H9 (cell line): ENCODE measurements around the gene ARHGAP8. TPM values are rescaled to one million over a fixed set of nuclear protein-coding genes. Genes with fewer than 3 reads are reported as not detected.
A peak's percentile ranks its signal among the peaks of the same experiment; 100 is the strongest.

Experiments used
- DNase-seq: peaks from one replicate; pipeline ENCODE4 v3.0.0-alpha.2; 2017
- H2AFZ ChIP-seq: one replicate; pipeline ENCODE4 v1.6.1; 2013; ENCODE audit warnings: mild to moderate bottlenecking, low read length, control low read depth, moderate library complexity
- H2AK5ac ChIP-seq: 2 replicates; pipeline ENCODE4 v1.6.1; 2013; ENCODE audit warnings: low read length, control low read depth, mixed read lengths; ENCODE audit not compliant: insufficient read length
- H2BK120ac ChIP-seq: one replicate; pipeline ENCODE4 v1.6.1; 2013; ENCODE audit warnings: low read depth, mild to moderate bottlenecking, low read length, control low read depth, inconsistent platforms; ENCODE audit not compliant: poor library complexity, severe bottlenecking
- H2BK12ac ChIP-seq: 2 replicates; pipeline ENCODE4 v1.6.1; 2013; ENCODE audit warnings: low read length, control low read depth, mixed read lengths, low read depth; ENCODE audit not compliant: insufficient read length
- H2BK15ac ChIP-seq: 2 replicates; pipeline ENCODE4 v1.6.1; 2013; ENCODE audit warnings: low read depth, low read length, control low read depth
- H2BK20ac ChIP-seq: one replicate; pipeline ENCODE4 v1.6.1; 2013; ENCODE audit warnings: low read depth, mild to moderate bottlenecking, low read length, control low read depth, inconsistent platforms; ENCODE audit not compliant: poor library complexity, severe bottlenecking
- H2BK5ac ChIP-seq: 2 replicates; pipeline ENCODE4 v1.6.1; 2013; ENCODE audit warnings: low read length, control low read depth, mixed read lengths; ENCODE audit not compliant: insufficient read length
- H3K14ac ChIP-seq: 2 replicates; pipeline ENCODE4 v1.6.1; 2013; ENCODE audit warnings: low read length, control low read depth; ENCODE audit not compliant: insufficient read depth
- H3K18ac ChIP-seq: 2 replicates; pipeline ENCODE4 v1.6.1; 2013; ENCODE audit warnings: low read depth, mild to moderate bottlenecking, mixed read lengths, low read length, control low read depth; ENCODE audit not compliant: insufficient read length
- H3K23ac ChIP-seq: 2 replicates; pipeline ENCODE4 v1.6.1; 2013; ENCODE audit warnings: low read length, control low read depth, mixed read lengths, low read depth; ENCODE audit not compliant: insufficient read length
- H3K23me2 ChIP-seq: 2 replicates; pipeline ENCODE4 v1.6.1; 2013; ENCODE audit warnings: low read depth, mild to moderate bottlenecking, mixed read lengths, low read length, control low read depth; ENCODE audit not compliant: insufficient read length, poor library complexity, severe bottlenecking
- H3K27ac ChIP-seq: 2 replicates; pipeline ENCODE4 v1.5.1; 2013; ENCODE audit warnings: low read length, control low read depth, mixed read lengths, low read depth; ENCODE audit not compliant: insufficient read length
- H3K27me3 ChIP-seq: 2 replicates; pipeline ENCODE4 v1.6.1; 2013; ENCODE audit warnings: low read length, control low read depth, inconsistent platforms; ENCODE audit not compliant: insufficient read depth
- H3K4ac ChIP-seq: 2 replicates; pipeline ENCODE4 v1.6.1; 2013; ENCODE audit warnings: low read depth, mild to moderate bottlenecking, control low read depth, inconsistent platforms, low read length, moderate library complexity
- H3K4me1 ChIP-seq: 2 replicates; pipeline ENCODE4 v1.6.1; 2013; ENCODE audit warnings: low read length, control low read depth, inconsistent platforms; ENCODE audit not compliant: insufficient read depth
- H3K4me2 ChIP-seq: 2 replicates; pipeline ENCODE4 v1.6.1; 2013; ENCODE audit warnings: low read length, control low read depth, mixed read lengths; ENCODE audit not compliant: insufficient read length, insufficient read depth
- H3K56ac ChIP-seq: 2 replicates; pipeline ENCODE4 v1.6.1; 2013; ENCODE audit warnings: low read depth, mild to moderate bottlenecking, mixed read lengths, low read length, control low read depth; ENCODE audit not compliant: insufficient read length
- H3K79me1 ChIP-seq: 2 replicates; pipeline ENCODE4 v1.6.1; 2013; ENCODE audit warnings: low read depth, mild to moderate bottlenecking, moderate library complexity, low read length, control low read depth, inconsistent platforms; ENCODE audit not compliant: insufficient read depth, poor library complexity, severe bottlenecking
- H3K79me2 ChIP-seq: 2 replicates; pipeline ENCODE4 v1.6.1; 2013; ENCODE audit warnings: low read length, control low read depth, inconsistent platforms; ENCODE audit not compliant: insufficient read depth
- H3K9ac ChIP-seq: 2 replicates; pipeline ENCODE4 v1.6.1; 2013; ENCODE audit warnings: low read length, control low read depth, mixed read lengths; ENCODE audit not compliant: insufficient read length; ENCODE audit errors: extremely low read depth
- H3K9me3 ChIP-seq: one replicate; pipeline ENCODE4 v1.6.1; 2013; ENCODE audit warnings: low read depth, low read length, inconsistent platforms; ENCODE audit not compliant: control insufficient read depth
- H3T11ph ChIP-seq: one replicate; pipeline ENCODE4 v1.6.1; 2013; ENCODE audit warnings: mild to moderate bottlenecking, low read length, control low read depth, inconsistent platforms
- H4K20me1 ChIP-seq: one replicate; pipeline ENCODE4 v1.6.1; 2013; ENCODE audit not compliant: control insufficient read depth, insufficient read length, insufficient read depth
- H4K5ac ChIP-seq: 2 replicates; pipeline ENCODE4 v1.6.1; 2013; ENCODE audit warnings: low read depth, mild to moderate bottlenecking, mixed read lengths, low read length, control low read depth; ENCODE audit not compliant: insufficient read length
- H4K8ac ChIP-seq: replicated peaks from 2 replicates; pipeline ENCODE4 v1.6.1; 2013; ENCODE audit warnings: low read length, control low read depth, mixed read lengths, low read depth; ENCODE audit not compliant: insufficient read length
- H4K91ac ChIP-seq: 2 replicates; pipeline ENCODE4 v1.6.1; 2013; ENCODE audit warnings: low read depth, mild to moderate bottlenecking, moderate library complexity, mixed read lengths, low read length, control low read depth; ENCODE audit not compliant: insufficient read length
- H3K27ac Mint-ChIP-seq, 3 experiments: 2 replicates in 2 of 3; 3 replicates in 1 of 3; pipeline ENCODE4 v1.8.0; 2020 to 2021; ENCODE audit warnings: mixed read lengths in 3 of 3, mild to moderate bottlenecking in 1 of 3, moderate library complexity in 1 of 3
- H3K27me3 Mint-ChIP-seq: 2 replicates; pipeline ENCODE4 v1.8.0; 2021; ENCODE audit warnings: low read depth, mild to moderate bottlenecking, moderate library complexity, mixed read lengths
- H3K36me3 Mint-ChIP-seq, 3 experiments: 2 replicates in 2 of 3; 3 replicates in 1 of 3; pipeline ENCODE4 v1.8.0; 2020 to 2021; ENCODE audit warnings: low read depth in 3 of 3, mixed read lengths in 3 of 3; ENCODE audit not compliant: insufficient read depth in 1 of 3
- H3K4me1 Mint-ChIP-seq, 2 experiments: 2 replicates each; pipeline ENCODE4 v1.8.0; 2020; ENCODE audit warnings: mixed read lengths in 2 of 2
- H3K4me3 Mint-ChIP-seq, 2 experiments: 2 replicates in 1 of 2; 3 replicates in 1 of 2; pipeline ENCODE4 v1.8.0; 2020 to 2021; ENCODE audit warnings: mild to moderate bottlenecking in 2 of 2, mixed read lengths in 2 of 2, moderate library complexity in 1 of 2
- H3K9me3 Mint-ChIP-seq, 2 experiments: 2 replicates in 1 of 2; 3 replicates in 1 of 2; pipeline ENCODE4 v1.8.0; 2020; ENCODE audit warnings: mild to moderate bottlenecking in 2 of 2, mixed read lengths in 2 of 2, moderate library complexity in 1 of 2
- WGBS: extraction: QIAGEN DNeasy Blood & Tissue Kit; methylation state at CpG from one replicate; pipeline ENCODE4 v1.1.7; 2013; ENCODE audit warnings: missing lambda C conversion rate, low lambda C conversion rate, mixed read lengths; ENCODE audit not compliant: insufficient read length; ENCODE audit errors: extremely low coverage; 5-methylcytosine and 5-hydroxymethylcytosine counted together
- total RNA-seq: library from RNA; stranded (reverse); gene quantifications from 2 replicates; pipeline ENCODE4 v1.2.1, GENCODE V29; 2021
- TF ChIP-seq, protein P1 (sequence below): fragments of 200-600 bp; sonication (generic); conservative IDR thresholded peaks from 3 replicates; pipeline ENCODE4 v1.8.0; 2021; ENCODE audit warnings: antibody characterized with exemption, mild to moderate bottlenecking

ARHGAP8 gene
- total RNA-seq, 1 experiment from 2014 or later: 35.4 TPM

DNA sequence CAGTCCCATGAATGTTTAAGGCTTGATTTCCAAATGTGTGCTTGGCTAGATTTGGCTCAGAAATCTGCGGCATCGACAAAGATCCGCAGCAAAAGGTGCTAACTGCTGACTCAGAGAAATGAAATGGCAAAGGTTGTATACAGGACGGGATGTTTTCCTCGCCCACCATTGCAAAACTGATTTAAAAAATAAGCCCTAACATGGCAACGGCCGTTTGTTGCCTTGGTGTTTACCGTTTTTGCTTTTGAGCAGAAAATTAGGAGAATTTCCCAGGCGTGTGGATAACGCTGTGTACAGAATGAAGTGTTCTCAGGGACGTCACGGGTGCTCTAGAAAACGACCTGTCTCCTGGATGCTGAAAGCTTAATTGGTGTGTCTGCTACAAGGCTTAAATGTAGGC, 70.2 kb downstream of the ARHGAP8 start:
- H4K5ac ChIP-seq: no peak overlapping the region
- no peak overlapping the region for H3K18ac ChIP-seq
- Mint-ChIP-seq H3K4me3 (no peak overlapping the region), H3K27ac (peak overlapping the region in 1 of 3 experiments; percentile 72; a peak in 3 of 7 replicates), H3K27me3 (no peaks in the 10 kb centered on the region), H3K9me3 (no peaks in the 10 kb centered on the region; a peak in 1 of 5 replicates), H3K36me3 (peaks cover 8 to 37% (median 33%) of the 10 kb centered on the region in 3 experiments; a peak in 6 of 7 replicates), H3K4me1 (peaks cover 14 to 21% of the 10 kb centered on the region in 2 experiments)
- TF ChIP-seq, protein P1, sequence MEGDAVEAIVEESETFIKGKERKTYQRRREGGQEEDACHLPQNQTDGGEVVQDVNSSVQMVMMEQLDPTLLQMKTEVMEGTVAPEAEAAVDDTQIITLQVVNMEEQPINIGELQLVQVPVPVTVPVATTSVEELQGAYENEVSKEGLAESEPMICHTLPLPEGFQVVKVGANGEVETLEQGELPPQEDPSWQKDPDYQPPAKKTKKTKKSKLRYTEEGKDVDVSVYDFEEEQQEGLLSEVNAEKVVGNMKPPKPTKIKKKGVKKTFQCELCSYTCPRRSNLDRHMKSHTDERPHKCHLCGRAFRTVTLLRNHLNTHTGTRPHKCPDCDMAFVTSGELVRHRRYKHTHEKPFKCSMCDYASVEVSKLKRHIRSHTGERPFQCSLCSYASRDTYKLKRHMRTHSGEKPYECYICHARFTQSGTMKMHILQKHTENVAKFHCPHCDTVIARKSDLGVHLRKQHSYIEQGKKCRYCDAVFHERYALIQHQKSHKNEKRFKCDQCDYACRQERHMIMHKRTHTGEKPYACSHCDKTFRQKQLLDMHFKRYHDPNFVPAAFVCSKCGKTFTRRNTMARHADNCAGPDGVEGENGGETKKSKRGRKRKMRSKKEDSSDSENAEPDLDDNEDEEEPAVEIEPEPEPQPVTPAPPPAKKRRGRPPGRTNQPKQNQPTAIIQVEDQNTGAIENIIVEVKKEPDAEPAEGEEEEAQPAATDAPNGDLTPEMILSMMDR: no peak
- H3K23me2 ChIP-seq: no peaks in the 10 kb centered on the region
- no peak overlapping the region for H2AK5ac ChIP-seq
- H2AFZ ChIP-seq: no peak overlapping the region
- no peak overlapping the region for H3K27ac ChIP-seq
- H2BK15ac ChIP-seq: no peak overlapping the region
- no peaks in the 10 kb centered on the region for H4K20me1 ChIP-seq
- H3K14ac ChIP-seq: no peak overlapping the region
- H4K8ac ChIP-seq: no peak overlapping the region
- no peak overlapping the region for H2BK5ac ChIP-seq
- H3K9ac ChIP-seq: no peak overlapping the region
- WGBS: no CpG with 5 or more reads among the region's 13 CpGs
- H3K79me1 ChIP-seq: no peaks in the 10 kb centered on the region
- no peaks in the 10 kb centered on the region for H3K9me3 ChIP-seq
- no peak overlapping the region for H4K91ac ChIP-seq
- DNase-seq: no peak
- H3K4ac ChIP-seq: no peak overlapping the region
- H3K79me2 ChIP-seq: no peaks in the 10 kb centered on the region
- H2BK12ac ChIP-seq: no peak overlapping the region
- peaks cover 3% of the 10 kb centered on the region; the same call in 1 of the 2 replicates for H3K4me1 ChIP-seq
- H3K4me2 ChIP-seq: no peak overlapping the region
- no peak overlapping the region for H3T11ph ChIP-seq
- no peak overlapping the region for H2BK120ac ChIP-seq
- H2BK20ac ChIP-seq: no peak overlapping the region
- H3K56ac ChIP-seq: no peak overlapping the region
- no peak overlapping the region for H3K23ac ChIP-seq
- H3K27me3 ChIP-seq: no peaks in the 10 kb centered on the region
